BE2C (cell line): Measurements from ENCODE around the gene AGTPBP1.
A peak's percentile ranks its signal among the peaks of the same experiment; 100 is the strongest.

Source experiments
- DNase-seq: peaks from one replicate; pipeline ENCODE4 v3.0.0-alpha.2; 2020
- H3K27me3 ChIP-seq: fragments of 250-450 bp; sonication (Bioruptor Pico); 2 replicates; pipeline ENCODE4 v1.5.1; 2020; ENCODE audit warnings: mild to moderate bottlenecking
- H3K36me3 ChIP-seq: fragments of 250-450 bp; sonication (Bioruptor Pico); 2 replicates; pipeline ENCODE4 v1.5.1; 2020; ENCODE audit warnings: mild to moderate bottlenecking
- H3K4me1 ChIP-seq: fragments of 250-450 bp; sonication (Bioruptor Pico); 2 replicates; pipeline ENCODE4 v1.5.1; 2020
- H3K4me3 ChIP-seq: 2 replicates; pipeline ENCODE4 v1.5.1; 2011; ENCODE audit warnings: low read depth, low read length
- H3K9me3 ChIP-seq: fragments of 250-450 bp; sonication (Bioruptor Pico); 2 replicates; pipeline ENCODE4 v1.5.1; 2020
- CTCF ChIP-seq: IDR thresholded peaks from 2 replicates; pipeline ENCODE4 v1.5.1; 2012; ENCODE audit warnings: mild to moderate bottlenecking, low read depth, low read length

The AGTPBP1 gene

DNA sequence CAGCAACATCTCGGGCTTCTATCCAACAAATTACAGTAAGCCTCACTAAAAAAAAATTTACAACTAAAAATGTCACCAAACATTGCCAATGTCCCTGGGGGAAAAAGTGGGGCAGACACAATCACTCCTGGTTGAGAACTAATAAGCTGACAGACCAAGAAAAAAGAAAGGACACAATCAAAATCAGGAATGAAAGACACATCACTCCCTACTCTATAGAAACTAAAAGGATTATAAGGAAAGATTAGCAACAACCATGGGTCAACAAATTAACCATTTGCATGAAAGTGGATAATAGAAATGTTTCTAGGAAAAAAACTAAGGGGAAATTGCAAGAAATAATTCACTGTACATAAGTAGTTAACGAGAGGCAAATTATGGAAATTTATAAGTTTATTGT is 53.4 kb downstream of the AGTPBP1 start:
- Histone ChIP-seq H3K4me3 (no peak overlapping the region), H3K27me3 (no peaks in the 10 kb centered on the region), H3K9me3 (no peaks in the 10 kb centered on the region), H3K4me1 (no peaks in the 10 kb centered on the region), H3K36me3 (no peaks in the 10 kb centered on the region)
- no peak for TF ChIP-seq CTCF
- no peak for DNase-seq

GRCh38 chr9:85685081-85685480 is 56.7 kb downstream of the AGTPBP1 start:
- no peaks in the 10 kb centered on the region for H3K36me3 ChIP-seq
- no peak for TF ChIP-seq CTCF
- no peaks in the 10 kb centered on the region for H3K27me3 ChIP-seq
- H3K9me3 ChIP-seq = no peaks in the 10 kb centered on the region
- no peaks in the 10 kb centered on the region; the same call in 1 of the 2 replicates for H3K4me1 ChIP-seq
- DNase-seq = no peak
- no peak overlapping the region for H3K4me3 ChIP-seq

GRCh38 chr9:85676790-85677189 is 65.0 kb downstream of the AGTPBP1 start:
- no peaks in the 10 kb centered on the region; the same call in 1 of the 2 replicates for H3K36me3 ChIP-seq
- TF ChIP-seq CTCF = no peak
- peaks cover 5% of the 10 kb centered on the region for H3K4me1 ChIP-seq
- no peak for DNase-seq
- H3K27me3 ChIP-seq = no peaks in the 10 kb centered on the region
- no peaks in the 10 kb centered on the region for H3K9me3 ChIP-seq
- no peak overlapping the region for H3K4me3 ChIP-seq

DNA sequence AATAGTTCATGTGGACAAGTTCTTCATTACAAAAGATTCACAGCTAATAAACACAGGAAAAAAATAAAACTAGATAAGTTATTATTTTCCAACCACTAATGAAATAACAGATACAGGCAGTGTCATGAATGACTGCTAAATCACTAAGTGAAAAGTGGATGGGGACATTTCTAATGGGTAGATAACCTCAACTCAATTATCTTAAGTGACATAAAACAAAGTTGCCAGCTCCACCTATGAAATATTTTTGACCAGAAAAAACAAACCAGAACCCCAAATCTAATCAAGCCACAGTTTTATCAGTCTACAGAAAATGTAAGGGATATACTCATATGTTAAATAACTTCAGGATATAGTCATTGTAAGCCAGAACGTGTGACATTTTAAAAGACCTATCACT is 74.4 kb downstream of the AGTPBP1 start:
- Histone ChIP-seq H3K4me3 (no peak overlapping the region), H3K27me3 (no peaks in the 10 kb centered on the region), H3K36me3 (no peaks in the 10 kb centered on the region), H3K4me1 (peaks cover 13% of the 10 kb centered on the region), H3K9me3 (no peaks in the 10 kb centered on the region)
- no peak for TF ChIP-seq CTCF
- DNase-seq = no peak

DNA sequence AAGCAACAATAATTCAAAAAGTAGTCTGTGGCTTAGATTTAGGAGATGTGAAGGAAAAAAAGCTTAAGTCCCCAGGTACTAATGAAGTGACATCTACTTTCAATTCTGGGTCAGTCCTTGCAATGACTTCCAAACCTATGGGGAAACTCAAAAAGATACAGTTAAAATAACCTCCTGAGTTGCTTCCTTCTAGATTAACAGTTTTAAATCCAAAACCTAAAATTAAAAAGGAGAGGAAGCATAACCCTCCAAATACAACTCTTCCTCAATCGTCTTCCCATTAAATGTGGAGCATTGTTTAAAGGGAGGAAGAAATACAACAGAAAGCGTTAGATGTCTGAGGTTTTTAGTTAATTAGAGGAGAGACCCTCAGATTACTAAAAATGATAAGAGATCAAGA is 75.7 kb downstream of the AGTPBP1 start:
- no peak for TF ChIP-seq CTCF
- Histone ChIP-seq H3K27me3 (no peaks in the 10 kb centered on the region), H3K36me3 (no peaks in the 10 kb centered on the region), H3K4me1 (peaks cover 13% of the 10 kb centered on the region), H3K9me3 (no peaks in the 10 kb centered on the region), H3K4me3 (no peak overlapping the region)
- no peak for DNase-seq

GRCh38 chr9:85662573-85662972 is 79.2 kb downstream of the AGTPBP1 start:
- Histone ChIP-seq H3K4me3 (0 out of 2 replicates have a peak overlapping the region, but pooled peaks have one; percentile 5), H3K27me3 (no peaks in the 10 kb centered on the region), H3K4me1 (peaks cover 23% of the 10 kb centered on the region), H3K36me3 (no peaks in the 10 kb centered on the region), H3K9me3 (no peaks in the 10 kb centered on the region)
- no peak for DNase-seq
- no peak for TF ChIP-seq CTCF
